K562 (cell line): ENCODE results near the gene BAIAP2L2. TPM values are rescaled to one million over a fixed set of nuclear protein-coding genes. Genes with fewer than 3 reads are reported as not detected.

Experiments
- BDP1 ChIP-seq: IDR thresholded peaks from 3 replicates; pipeline ENCODE4 v1.6.1; 2011; ENCODE audit not compliant: insufficient read length, insufficient read depth
- BHLHE40 ChIP-seq: IDR thresholded peaks from 2 replicates; pipeline ENCODE4 v1.6.1; 2011; ENCODE audit warnings: low read length, improper control_type of control experiment
- CBX5 ChIP-seq: IDR thresholded peaks from 2 replicates; pipeline ENCODE4 v1.6.1; 2014; ENCODE audit warnings: low read depth, borderline replicate concordance
- GTF2B ChIP-seq: IDR thresholded peaks from 2 replicates; pipeline ENCODE4 v1.6.1; 2011; ENCODE audit not compliant: insufficient read length; ENCODE audit errors: extremely low read depth
- NFE2 ChIP-seq: IDR thresholded peaks from 2 replicates; pipeline ENCODE4 v1.6.1; 2014; ENCODE audit warnings: antibody characterized with exemption, low read depth
- RBM22 ChIP-seq: fragments of 200-400 bp; formaldehyde crosslinking; IDR thresholded peaks from 2 replicates; pipeline ENCODE4 v1.6.1; 2018; ENCODE audit warnings: low read length, low read depth; ENCODE audit not compliant: poor library complexity, severe bottlenecking
- REST ChIP-seq, 2 experiments: fragments of 450-650 bp; formaldehyde crosslinking in 1 of 2; IDR thresholded peaks; 2 replicates each; pipeline versions ENCODE4 v1.4.0 to v1.6.1; 2014 to 2020; ENCODE audit warnings: mild to moderate bottlenecking in 2 of 2, borderline replicate concordance in 1 of 2, low read depth in 1 of 2
- polyA plus RNA-seq, 8 experiments: library from polyadenylated mRNA; depleted of rRNA in 4 of 8; stranded (reverse) in 5 of 8; unstranded in 3 of 8; fragments of >200 nt; fragmentation: Nextera tagmentation in 2 of 8; fragmentation: Illumina TruSeq in 1 of 8; extraction: Ambion mirVana in 2 of 8; extraction: Trizol in 1 of 8; gene quantifications; 2 replicates each; pipeline versions ENCODE4 v1.2.1 to v1.2.3, GENCODE V29; 2011 to 2014; ENCODE audit warnings: inconsistent platforms in 1 of 8, missing spikeins in 1 of 8
- total RNA-seq, 7 experiments: library from RNA; depleted of rRNA in 6 of 7; stranded (reverse); fragments of >200 nt in 6 of 7; fragmentation: Illumina TruSeq in 2 of 7; extraction: Trizol in 2 of 7; gene quantifications; 2 replicates each; pipeline versions ENCODE4 v1.2.1 to v1.2.3, GENCODE V29; 2011 to 2021; ENCODE audit warnings: low replicate concordance in 1 of 7
- TF ChIP-seq, protein P1 (sequence below): fragments of 450-650 bp; IDR thresholded peaks from 2 replicates; pipeline ENCODE4 v1.6.1; 2018; ENCODE audit not compliant: partially characterized antibody
- TF ChIP-seq, protein P2 (sequence below): sonication (generic); formaldehyde crosslinking; IDR thresholded peaks from 2 replicates; pipeline ENCODE4 v1.8.0; 2022; ENCODE audit warnings: mild to moderate bottlenecking, missing genetic modification reagents

BAIAP2L2 gene
- total and polyA plus RNA-seq, 9 of the 15 experiments (the other 6 are each of a cell fraction or from before 2014, with no cell fraction given) = 0.04 to 0.22 (median 0.07) TPM; not detected in 4

DNA sequence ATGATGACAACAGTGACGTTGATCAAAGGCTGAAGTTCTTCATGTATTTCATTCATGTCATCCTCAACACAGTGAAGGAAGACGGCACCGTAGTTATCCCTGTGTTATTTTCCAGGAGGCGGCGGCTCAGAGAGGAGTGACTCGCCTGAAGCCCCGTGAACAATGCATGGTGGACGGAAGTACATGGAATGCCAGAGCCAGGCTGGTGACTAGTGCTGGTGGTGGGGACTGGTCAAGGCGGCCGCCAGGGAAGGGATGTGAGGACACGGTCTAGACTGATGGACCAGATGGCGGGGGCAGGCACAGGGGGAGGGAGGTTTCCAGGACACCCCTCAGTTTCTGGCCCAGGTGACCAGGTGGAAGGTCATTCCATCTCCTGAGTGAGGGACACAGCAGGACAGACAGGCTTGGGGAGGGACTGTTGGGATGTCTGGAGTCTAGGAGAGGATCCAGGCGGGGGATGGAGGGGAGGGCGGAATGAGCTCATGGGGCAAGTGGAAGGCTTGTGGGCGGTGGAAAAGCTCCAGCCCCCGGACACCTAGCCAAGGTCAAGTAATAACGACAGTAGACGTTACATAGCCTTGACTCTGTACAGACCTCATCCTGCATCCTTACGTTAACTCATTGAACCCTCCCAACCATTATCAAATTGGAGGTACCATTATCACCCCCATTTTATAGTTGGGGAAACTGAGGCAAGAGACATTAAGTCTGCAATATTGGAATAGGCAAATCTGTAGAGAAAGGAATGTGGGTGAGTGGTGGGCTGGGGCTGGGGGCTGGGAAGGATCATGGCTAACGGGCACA, 69.3 kb downstream of the BAIAP2L2 start (continued):
- TF ChIP-seq REST (IDR thresholded peaks at IDR 0.05; ENCODE audit: borderline replicate concordance) (no peak), REST (CRISPR knock-in tag; IDR thresholded peaks at IDR 0.05; ENCODE audit: low read depth) (no peak), CBX5 (no peak), NFE2 (no peak), BDP1 (no peak), RBM22 (no peak), BHLHE40 (no peak), GTF2B (no peak)
- TF ChIP-seq, protein P1, sequence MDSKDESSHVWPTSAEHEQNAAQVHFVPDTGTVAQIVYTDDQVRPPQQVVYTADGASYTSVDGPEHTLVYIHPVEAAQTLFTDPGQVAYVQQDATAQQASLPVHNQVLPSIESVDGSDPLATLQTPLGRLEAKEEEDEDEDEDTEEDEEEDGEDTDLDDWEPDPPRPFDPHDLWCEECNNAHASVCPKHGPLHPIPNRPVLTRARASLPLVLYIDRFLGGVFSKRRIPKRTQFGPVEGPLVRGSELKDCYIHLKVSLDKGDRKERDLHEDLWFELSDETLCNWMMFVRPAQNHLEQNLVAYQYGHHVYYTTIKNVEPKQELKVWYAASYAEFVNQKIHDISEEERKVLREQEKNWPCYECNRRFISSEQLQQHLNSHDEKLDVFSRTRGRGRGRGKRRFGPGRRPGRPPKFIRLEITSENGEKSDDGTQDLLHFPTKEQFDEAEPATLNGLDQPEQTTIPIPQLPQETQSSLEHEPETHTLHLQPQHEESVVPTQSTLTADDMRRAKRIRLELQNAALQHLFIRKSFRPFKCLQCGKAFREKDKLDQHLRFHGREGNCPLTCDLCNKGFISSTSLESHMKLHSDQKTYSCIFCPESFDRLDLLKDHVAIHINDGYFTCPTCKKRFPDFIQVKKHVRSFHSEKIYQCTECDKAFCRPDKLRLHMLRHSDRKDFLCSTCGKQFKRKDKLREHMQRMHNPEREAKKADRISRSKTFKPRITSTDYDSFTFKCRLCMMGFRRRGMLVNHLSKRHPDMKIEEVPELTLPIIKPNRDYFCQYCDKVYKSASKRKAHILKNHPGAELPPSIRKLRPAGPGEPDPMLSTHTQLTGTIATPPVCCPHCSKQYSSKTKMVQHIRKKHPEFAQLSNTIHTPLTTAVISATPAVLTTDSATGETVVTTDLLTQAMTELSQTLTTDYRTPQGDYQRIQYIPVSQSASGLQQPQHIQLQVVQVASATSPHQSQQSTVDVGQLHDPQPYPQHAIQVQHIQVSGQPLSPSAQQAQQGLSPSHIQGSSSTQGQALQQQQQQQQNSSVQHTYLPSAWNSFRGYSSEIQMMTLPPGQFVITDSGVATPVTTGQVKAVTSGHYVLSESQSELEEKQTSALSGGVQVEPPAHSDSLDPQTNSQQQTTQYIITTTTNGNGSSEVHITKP = no peak
- TF ChIP-seq, protein P2, sequence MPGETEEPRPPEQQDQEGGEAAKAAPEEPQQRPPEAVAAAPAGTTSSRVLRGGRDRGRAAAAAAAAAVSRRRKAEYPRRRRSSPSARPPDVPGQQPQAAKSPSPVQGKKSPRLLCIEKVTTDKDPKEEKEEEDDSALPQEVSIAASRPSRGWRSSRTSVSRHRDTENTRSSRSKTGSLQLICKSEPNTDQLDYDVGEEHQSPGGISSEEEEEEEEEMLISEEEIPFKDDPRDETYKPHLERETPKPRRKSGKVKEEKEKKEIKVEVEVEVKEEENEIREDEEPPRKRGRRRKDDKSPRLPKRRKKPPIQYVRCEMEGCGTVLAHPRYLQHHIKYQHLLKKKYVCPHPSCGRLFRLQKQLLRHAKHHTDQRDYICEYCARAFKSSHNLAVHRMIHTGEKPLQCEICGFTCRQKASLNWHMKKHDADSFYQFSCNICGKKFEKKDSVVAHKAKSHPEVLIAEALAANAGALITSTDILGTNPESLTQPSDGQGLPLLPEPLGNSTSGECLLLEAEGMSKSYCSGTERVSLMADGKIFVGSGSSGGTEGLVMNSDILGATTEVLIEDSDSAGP (CRISPR knock-in tag) = no peak
- TF ChIP-seq, all 486 proteins: peak for 0
